ENCODE data around the gene RALGPS1.

RALGPS1 gene

DNA sequence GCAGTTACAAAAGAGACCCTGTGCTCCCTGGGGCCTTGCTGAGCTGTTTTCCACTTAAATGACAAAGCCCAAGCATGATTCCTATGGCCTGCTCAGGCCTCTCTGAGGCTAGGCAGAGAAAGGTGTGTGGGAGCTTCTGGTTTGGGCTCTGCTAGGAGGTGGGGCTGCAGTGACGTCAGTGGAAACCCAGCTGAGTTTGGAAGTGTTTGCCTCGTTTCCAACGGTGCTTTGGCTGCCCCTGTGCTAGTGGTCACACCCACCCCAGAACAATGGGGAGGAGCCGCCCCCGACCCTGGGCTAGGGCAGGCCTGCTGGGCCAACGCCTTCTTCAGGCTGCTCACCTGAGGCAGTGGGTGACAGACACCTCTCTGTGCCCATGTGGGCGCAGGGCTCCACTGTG is 197.5 kb downstream of the RALGPS1 start:
- no peaks in the 10 kb centered on the region for H3K36me3 ChIP-seq (ENCODE audit: control insufficient read depth, low read length)
- no peaks in the 10 kb centered on the region for H3K27me3 ChIP-seq (ENCODE audit: control insufficient read depth, low read length)
- H3K9me3 ChIP-seq (ENCODE audit: control insufficient read depth, insufficient read depth, low read length), result no peaks in the 10 kb centered on the region
- H3K27ac ChIP-seq (ENCODE audit: low read depth, low read length), result no peak overlapping the region
- H3K4me2 ChIP-seq (ENCODE audit: low read length), result no peak overlapping the region
- TF ChIP-seq CTCF (IDR thresholded peaks at IDR 0.05; ENCODE audit: low read depth, low read length, poor library complexity, severe bottlenecking) (no peak), EZH2phosphoT487 (IDR thresholded peaks at IDR 0.05; ENCODE audit: borderline replicate concordance, low read length) (no peak)
- H3K79me2 ChIP-seq (ENCODE audit: control insufficient read depth, low read length), result no peaks in the 10 kb centered on the region
- H3K4me1 ChIP-seq (ENCODE audit: control insufficient read depth, low read length), result peaks cover 6% of the 10 kb centered on the region
- no peak overlapping the region for H3K4me3 ChIP-seq (ENCODE audit: low read length)
- H4K20me1 ChIP-seq (ENCODE audit: control insufficient read depth, insufficient read depth, low read depth, low read length), result no peaks in the 10 kb centered on the region
- no peaks in the 10 kb centered on the region for H3K9me2 ChIP-seq (replicated peaks; ENCODE audit: control insufficient read depth, low read length)
- no peaks in the 10 kb centered on the region for H3F3A ChIP-seq (ENCODE audit: control insufficient read depth, insufficient read depth)

GRCh38 chr9:127112735-127113161 is 198.2 kb downstream of the RALGPS1 start:
- Histone ChIP-seq H3K4me2 (ENCODE audit: low read length) (no peak overlapping the region), H4K20me1 (ENCODE audit: control insufficient read depth, insufficient read depth, low read depth, low read length) (no peaks in the 10 kb centered on the region), H3K9me3 (ENCODE audit: control insufficient read depth, insufficient read depth, low read length) (no peaks in the 10 kb centered on the region), H3K27me3 (ENCODE audit: control insufficient read depth, low read length) (no peaks in the 10 kb centered on the region), H3K4me1 (ENCODE audit: control insufficient read depth, low read length) (peaks cover 7% of the 10 kb centered on the region), H3K36me3 (ENCODE audit: control insufficient read depth, low read length) (no peaks in the 10 kb centered on the region), H3F3A (ENCODE audit: control insufficient read depth, insufficient read depth) (no peaks in the 10 kb centered on the region), H3K79me2 (ENCODE audit: control insufficient read depth, low read length) (no peaks in the 10 kb centered on the region), H3K27ac (ENCODE audit: low read depth, low read length) (no peak overlapping the region), H3K9me2 (replicated peaks; ENCODE audit: control insufficient read depth, low read length) (no peaks in the 10 kb centered on the region), H3K4me3 (ENCODE audit: low read length) (no peak overlapping the region)
- TF ChIP-seq CTCF (IDR thresholded peaks at IDR 0.05; ENCODE audit: low read depth, low read length, poor library complexity, severe bottlenecking), result no peak
- TF ChIP-seq EZH2phosphoT487 (IDR thresholded peaks at IDR 0.05; ENCODE audit: borderline replicate concordance, low read length), result no peak

GRCh38 chr9:127113191-127113972 is 198.8 kb downstream of the RALGPS1 start:
- Histone ChIP-seq H3K9me2 (replicated peaks; ENCODE audit: control insufficient read depth, low read length) (no peaks in the 10 kb centered on the region), H3K9me3 (ENCODE audit: control insufficient read depth, insufficient read depth, low read length) (no peaks in the 10 kb centered on the region), H3K27ac (ENCODE audit: low read depth, low read length) (no peak overlapping the region), H3F3A (ENCODE audit: control insufficient read depth, insufficient read depth) (no peaks in the 10 kb centered on the region), H3K4me1 (ENCODE audit: control insufficient read depth, low read length) (peaks cover 7% of the 10 kb centered on the region), H3K36me3 (ENCODE audit: control insufficient read depth, low read length) (no peaks in the 10 kb centered on the region), H3K79me2 (ENCODE audit: control insufficient read depth, low read length) (no peaks in the 10 kb centered on the region), H3K4me3 (ENCODE audit: low read length) (no peak overlapping the region), H4K20me1 (ENCODE audit: control insufficient read depth, insufficient read depth, low read depth, low read length) (no peaks in the 10 kb centered on the region), H3K4me2 (ENCODE audit: low read length) (no peak overlapping the region), H3K27me3 (ENCODE audit: control insufficient read depth, low read length) (no peaks in the 10 kb centered on the region)
- TF ChIP-seq CTCF (IDR thresholded peaks at IDR 0.05; ENCODE audit: low read depth, low read length, poor library complexity, severe bottlenecking) (no peak), EZH2phosphoT487 (IDR thresholded peaks at IDR 0.05; ENCODE audit: borderline replicate concordance, low read length) (no peak)

All from DOHH2 (cell line).